Fibroblast of pulmonary artery (primary cell): ENCODE results near the gene DCD.

Source experiments
- DNase-seq: peaks from one replicate; pipeline ENCODE4 v3.0.0-alpha.2; 2010; ENCODE audit warnings: low read depth
- H3K4me3 ChIP-seq: replicated peaks from 2 replicates; pipeline ENCODE4 v1.5.1; 2011; ENCODE audit warnings: low read depth, mild to moderate bottlenecking, control low read depth, low read length, moderate library complexity
- TF ChIP-seq, protein P1 (sequence below): IDR thresholded peaks from 2 replicates; pipeline ENCODE4 v1.5.1; 2011; ENCODE audit warnings: mild to moderate bottlenecking, control low read depth, low read length, inconsistent platforms; ENCODE audit errors: missing control alignments

The DCD gene

DNA sequence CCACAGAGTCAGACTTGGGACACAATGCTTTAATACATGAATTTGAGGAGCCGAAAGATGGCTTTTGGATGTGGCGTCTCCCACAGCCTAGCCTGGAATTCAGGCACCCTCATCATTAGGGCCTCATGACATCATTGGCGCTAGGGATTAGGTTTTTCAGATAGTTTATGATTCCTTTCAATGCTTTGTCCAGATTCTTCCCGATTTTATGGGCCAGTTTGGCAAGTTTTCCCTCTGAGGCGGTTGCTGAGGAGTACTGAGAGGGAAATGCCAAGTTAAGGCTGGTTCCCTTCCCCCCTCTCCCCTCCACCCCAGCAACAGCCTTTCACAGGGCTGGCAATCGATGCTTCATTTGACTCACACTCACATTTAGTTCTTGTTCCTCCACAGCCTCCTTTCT is 40.0 kb downstream of the DCD start:
- TF ChIP-seq, protein P1, sequence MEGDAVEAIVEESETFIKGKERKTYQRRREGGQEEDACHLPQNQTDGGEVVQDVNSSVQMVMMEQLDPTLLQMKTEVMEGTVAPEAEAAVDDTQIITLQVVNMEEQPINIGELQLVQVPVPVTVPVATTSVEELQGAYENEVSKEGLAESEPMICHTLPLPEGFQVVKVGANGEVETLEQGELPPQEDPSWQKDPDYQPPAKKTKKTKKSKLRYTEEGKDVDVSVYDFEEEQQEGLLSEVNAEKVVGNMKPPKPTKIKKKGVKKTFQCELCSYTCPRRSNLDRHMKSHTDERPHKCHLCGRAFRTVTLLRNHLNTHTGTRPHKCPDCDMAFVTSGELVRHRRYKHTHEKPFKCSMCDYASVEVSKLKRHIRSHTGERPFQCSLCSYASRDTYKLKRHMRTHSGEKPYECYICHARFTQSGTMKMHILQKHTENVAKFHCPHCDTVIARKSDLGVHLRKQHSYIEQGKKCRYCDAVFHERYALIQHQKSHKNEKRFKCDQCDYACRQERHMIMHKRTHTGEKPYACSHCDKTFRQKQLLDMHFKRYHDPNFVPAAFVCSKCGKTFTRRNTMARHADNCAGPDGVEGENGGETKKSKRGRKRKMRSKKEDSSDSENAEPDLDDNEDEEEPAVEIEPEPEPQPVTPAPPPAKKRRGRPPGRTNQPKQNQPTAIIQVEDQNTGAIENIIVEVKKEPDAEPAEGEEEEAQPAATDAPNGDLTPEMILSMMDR = no peak
- no peak for DNase-seq

DNA sequence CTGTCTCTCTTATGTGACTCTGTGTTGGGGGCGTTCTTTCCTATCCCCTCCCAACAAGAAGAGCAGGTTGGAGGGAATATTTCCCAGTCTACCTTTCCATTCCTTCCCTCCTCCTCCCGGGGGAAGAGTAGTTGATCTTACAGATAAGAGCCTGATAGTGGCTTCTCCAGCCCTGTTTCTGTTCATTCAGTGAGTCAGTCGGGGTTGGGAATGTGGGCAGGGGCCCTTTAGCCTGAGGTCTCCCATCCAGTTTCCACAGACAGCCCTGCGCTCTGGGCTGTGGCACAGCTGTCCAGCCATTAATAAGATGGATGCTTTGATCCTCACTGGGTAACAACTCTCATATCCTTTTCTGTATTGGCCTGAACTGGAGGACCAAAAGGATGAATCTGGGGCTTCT is 41.6 kb downstream of the DCD start:
- no peak overlapping the region for H3K4me3 ChIP-seq
- TF ChIP-seq, protein P1 = no peak
- no peak for DNase-seq

More for the DNA sequence above, 40.0 kb downstream of the DCD start:
- no peak overlapping the region for H3K4me3 ChIP-seq

DNA sequence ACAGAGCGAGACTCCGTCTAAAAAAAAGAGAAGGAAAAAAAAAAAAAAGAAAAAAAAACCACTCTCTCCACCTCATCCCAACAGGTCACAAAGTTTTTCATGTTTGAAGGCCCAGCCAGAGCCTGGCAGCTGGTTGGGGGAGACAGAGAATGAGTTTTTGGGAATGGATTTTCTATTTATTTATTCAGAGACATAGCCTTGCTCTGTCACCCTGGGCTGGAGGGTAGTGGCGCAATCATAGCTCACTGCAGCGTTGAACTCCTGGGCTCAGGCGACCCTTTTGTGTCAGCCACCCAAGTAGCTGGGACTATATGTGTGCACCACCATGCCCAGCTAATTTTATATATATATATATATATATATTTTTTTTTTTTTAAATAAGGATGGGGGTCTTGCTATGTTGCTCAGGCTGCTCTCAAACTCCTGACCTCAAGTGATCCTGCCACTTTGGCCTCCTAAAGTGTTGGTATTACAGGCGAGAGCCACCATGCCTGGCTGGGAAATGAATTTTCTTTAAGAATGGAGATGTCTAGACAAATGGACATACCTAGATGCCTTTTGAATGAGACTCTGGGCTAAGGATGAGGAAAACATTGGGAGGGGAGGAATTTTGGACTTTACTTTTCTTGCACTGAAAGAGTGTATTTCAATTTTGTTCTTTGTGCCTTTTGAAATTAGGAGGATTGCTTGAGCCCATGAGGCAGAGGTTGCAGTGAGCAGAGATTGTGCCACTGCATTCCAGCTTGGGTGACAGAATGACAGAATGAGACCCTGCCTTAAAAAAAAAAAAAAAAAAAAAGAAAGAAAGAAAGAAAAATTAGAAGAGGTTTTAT is 42.8 kb downstream of the DCD start:
- DNase-seq = no peak
- TF ChIP-seq, protein P1 = no peak
- H3K4me3 ChIP-seq = no peak overlapping the region

DNA sequence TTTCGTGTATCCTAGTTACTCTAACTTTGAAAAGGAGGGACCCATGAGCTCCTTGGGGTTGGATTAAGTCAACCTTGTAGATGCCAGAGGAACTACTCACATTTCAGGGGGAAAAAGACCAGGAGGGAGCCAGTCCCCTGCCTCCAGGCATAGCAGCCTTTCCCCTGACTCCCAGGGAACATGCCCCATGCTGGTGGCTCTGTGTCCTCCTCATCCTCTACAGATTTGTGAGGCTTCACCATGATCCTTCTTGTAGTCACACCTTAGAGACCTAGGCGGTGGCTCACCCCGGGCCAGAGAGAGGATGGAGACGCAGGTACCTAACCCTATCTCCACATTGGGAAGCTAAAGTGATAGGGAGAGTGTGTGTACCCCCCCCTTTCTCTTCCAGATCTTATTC is 43.7 kb downstream of the DCD start:
- no peak overlapping the region for H3K4me3 ChIP-seq
- TF ChIP-seq, protein P1 = no peak
- DNase-seq = no peak

DNA sequence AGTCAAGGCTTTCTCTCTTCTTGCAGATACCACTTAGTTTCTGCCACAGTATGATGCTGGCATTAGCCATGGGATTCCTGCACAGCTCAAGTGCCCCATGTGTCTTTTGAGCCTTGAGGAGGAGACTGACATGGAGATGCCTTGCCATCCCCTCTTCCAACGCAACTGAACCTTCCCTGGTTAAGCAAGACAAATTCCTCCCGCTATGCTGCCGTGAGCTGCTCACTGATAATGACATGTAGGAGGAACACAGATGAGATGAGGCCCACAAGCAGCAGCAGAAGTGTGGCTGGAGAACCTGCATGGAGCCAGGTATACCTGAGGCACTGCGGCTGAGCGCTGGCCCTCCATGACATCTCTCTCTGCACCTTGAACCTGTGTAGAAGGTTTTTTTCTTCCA is 44.3 kb downstream of the DCD start:
- DNase-seq = no peak
- H3K4me3 ChIP-seq = no peak overlapping the region
- TF ChIP-seq, protein P1 = no peak

DNA sequence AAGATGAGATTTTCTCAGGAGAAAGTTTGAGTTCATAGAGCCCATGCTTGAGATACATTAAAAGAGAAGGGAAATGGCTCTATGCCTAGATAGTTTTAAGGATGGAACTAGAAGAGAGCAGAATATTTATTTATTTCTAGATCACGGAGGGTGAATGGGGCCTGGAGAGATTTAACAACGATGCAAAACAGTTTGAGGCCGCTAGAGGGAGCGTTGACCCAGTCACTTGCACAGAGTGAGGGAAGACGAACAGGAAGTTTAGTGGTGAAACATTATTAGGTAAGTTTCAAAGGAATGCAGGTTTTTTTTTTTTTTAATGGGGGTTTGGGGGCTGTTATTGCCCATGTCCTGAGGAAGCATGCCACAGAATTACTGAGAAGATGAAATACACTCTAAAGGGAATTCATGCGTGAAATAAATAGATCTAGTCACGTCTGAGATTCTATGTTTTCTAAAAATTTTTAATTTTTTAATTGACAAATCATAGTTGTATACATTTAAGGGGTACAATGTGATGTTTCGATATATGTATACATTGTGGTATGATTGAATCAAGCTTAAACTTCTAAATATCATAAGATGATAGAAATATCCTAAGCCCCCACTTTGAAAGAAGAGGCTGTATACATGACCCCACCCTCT is 44.9 kb downstream of the DCD start:
- peak; percentile 78 for DNase-seq
- TF ChIP-seq, protein P1 = peak; percentile 89
- H3K4me3 ChIP-seq = no peak overlapping the region
